Activated CD4-positive, alpha-beta T cell treated with anti-CD3 and anti-CD28 coated beads, Interleukin-2, amount 50 U/mL, for 4 hours (primary cell): ENCODE data around the gene ACTR1B.
"Not testable (repeated sequence)": the region's sequence is repeated elsewhere in the genome, so short reads cannot be mapped to it uniquely, and the experiment has no call there.

ENCODE experiments used
- DNase-seq, 2 experiments: peaks; one replicate each; pipeline ENCODE4 v3.0.0-alpha.2; 2020

The ACTR1B gene

GRCh38 chr2:97688062-97688827 lies 24.4 kb upstream of the ACTR1B start:
- no peak for DNase-seq

- not testable (repeated sequence) for DNase-seq
Measured at GRCh38 chr2:97687235-97687634, 23.4 kb upstream of the ACTR1B start.

GRCh38 chr2:97678298-97678697 lies 14.5 kb upstream of the ACTR1B start:
- no peak for DNase-seq

GRCh38 chr2:97677480-97677879 lies 13.6 kb upstream of the ACTR1B start:
- no peak for DNase-seq

GRCh38 chr2:97676620-97677019 lies 12.8 kb upstream of the ACTR1B start:
- DNase-seq = no peak

GRCh38 chr2:97675430-97676113 lies 11.7 kb upstream of the ACTR1B start:
- no peak for DNase-seq

GRCh38 chr2:97673915-97674283 lies 10.1 kb upstream of the ACTR1B start:
- DNase-seq = no peak

GRCh38 chr2:97673182-97673914 lies 9.5 kb upstream of the ACTR1B start:
- DNase-seq = no peak

- DNase-seq = not testable (repeated sequence)
Measured at GRCh38 chr2:97672606-97673140, 8.8 kb upstream of the ACTR1B start.

- DNase-seq = no peak
Measured at GRCh38 chr2:97671526-97671925, 7.7 kb upstream of the ACTR1B start.

GRCh38 chr2:97670471-97670870 lies 6.6 kb upstream of the ACTR1B start:
- DNase-seq = no peak

- no peak for DNase-seq
Measured at GRCh38 chr2:97669448-97669847, 5.6 kb upstream of the ACTR1B start, which contains the start of gene C2orf92. C2orf92 (plus strand) TSS chr2:97669713; CDS start chr2:97669789, 76 bp downstream.

GRCh38 chr2:97664636-97664970 lies 759 bp upstream of the ACTR1B start:
- DNase-seq = no peak

GRCh38 chr2:97663626-97663961 lies 250 bp downstream of the ACTR1B start:
- DNase-seq = no peak

- DNase-seq = peak; percentile 73 to 79
Measured at GRCh38 chr2:97662895-97663625, 784 bp downstream of the ACTR1B start.

GRCh38 chr2:97662386-97662894 lies 1.4 kb downstream of the ACTR1B start:
- DNase-seq = no peak

GRCh38 chr2:97661927-97662326 lies 1.9 kb downstream of the ACTR1B start:
- no peak for DNase-seq

- DNase-seq = no peak
Measured at GRCh38 chr2:97660775-97661389, 3.0 kb downstream of the ACTR1B start.

GRCh38 chr2:97660044-97660774 lies 3.6 kb downstream of the ACTR1B start:
- DNase-seq = no peak

GRCh38 chr2:97659256-97660043 lies 4.4 kb downstream of the ACTR1B start:
- no peak for DNase-seq

- no peak for DNase-seq
Measured at GRCh38 chr2:97658691-97659157, 5.1 kb downstream of the ACTR1B start.
